Measurements from ENCODE around the gene NUP93. TPM values are rescaled to one million over a fixed set of nuclear protein-coding genes. Genes with fewer than 3 reads are reported as not detected.

The NUP93 gene
- total and polyA plus RNA-seq, 2 experiments from 2014 or later = 139 to 187 TPM

DNA sequence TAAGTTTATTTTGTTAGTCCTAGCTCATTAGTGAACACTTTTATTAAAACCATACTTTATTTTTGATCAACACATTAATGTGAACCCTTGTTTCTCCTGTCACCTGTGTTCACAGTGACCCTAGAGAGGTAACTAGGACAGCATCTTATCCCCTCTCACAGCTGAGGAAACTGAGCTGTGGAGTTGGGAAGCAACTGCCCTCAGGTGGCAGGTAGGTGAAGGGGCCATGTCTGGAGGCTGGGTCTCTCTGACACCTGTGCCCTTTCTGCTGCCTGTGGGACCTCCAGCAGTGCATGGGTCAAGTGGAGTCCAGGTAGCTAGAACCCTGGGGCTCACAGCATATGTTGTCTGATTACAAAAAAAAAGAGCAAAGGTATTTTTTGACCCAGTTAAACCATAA is 112.2 kb downstream of the NUP93 start (continued):
- TF ChIP-seq, protein P1, sequence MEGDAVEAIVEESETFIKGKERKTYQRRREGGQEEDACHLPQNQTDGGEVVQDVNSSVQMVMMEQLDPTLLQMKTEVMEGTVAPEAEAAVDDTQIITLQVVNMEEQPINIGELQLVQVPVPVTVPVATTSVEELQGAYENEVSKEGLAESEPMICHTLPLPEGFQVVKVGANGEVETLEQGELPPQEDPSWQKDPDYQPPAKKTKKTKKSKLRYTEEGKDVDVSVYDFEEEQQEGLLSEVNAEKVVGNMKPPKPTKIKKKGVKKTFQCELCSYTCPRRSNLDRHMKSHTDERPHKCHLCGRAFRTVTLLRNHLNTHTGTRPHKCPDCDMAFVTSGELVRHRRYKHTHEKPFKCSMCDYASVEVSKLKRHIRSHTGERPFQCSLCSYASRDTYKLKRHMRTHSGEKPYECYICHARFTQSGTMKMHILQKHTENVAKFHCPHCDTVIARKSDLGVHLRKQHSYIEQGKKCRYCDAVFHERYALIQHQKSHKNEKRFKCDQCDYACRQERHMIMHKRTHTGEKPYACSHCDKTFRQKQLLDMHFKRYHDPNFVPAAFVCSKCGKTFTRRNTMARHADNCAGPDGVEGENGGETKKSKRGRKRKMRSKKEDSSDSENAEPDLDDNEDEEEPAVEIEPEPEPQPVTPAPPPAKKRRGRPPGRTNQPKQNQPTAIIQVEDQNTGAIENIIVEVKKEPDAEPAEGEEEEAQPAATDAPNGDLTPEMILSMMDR (conservative IDR thresholded peaks at IDR 0.05; ENCODE audit: low read depth in 2 of 2) = peak in 1 of 2 experiments; percentile 15; a peak in 1 of 4 replicates

DNA sequence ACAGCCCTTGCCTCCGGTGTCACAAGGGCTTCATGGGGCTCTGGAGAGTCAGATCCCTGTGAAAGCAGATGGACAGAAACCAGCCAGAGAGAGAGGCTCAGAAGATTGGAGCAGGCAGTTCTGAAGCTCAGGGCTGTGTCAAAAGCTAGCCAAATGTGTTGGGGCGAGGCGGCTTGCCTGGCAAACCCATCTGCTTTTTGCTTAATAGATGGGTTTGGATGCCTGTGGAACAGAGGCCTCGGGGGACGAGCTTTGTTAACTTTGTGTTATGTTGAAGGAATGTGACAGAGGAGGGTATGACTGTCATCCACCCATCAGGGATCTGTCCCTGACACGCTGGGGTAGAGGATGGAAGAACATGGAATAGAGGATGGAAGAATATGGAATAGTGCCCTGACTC is 114.1 kb downstream of the NUP93 start:
- H3K27ac ChIP-seq (ENCODE audit: low read depth) = no peak overlapping the region

More for the DNA sequence above, 114.1 kb downstream of the NUP93 start:
- Mint-ChIP-seq H3K27ac (no peak overlapping the region), H3K27me3 (ENCODE audit: insufficient read depth, low read depth, poor library complexity) (peaks cover 7% of the 10 kb centered on the region), H3K36me3 (ENCODE audit: low read depth) (peaks cover 59% of the 10 kb centered on the region), H3K9me3 (no peaks in the 10 kb centered on the region), H3K4me3 (no peak overlapping the region), H3K4me1 (peaks cover 12% of the 10 kb centered on the region; the same call in 2 of the 3 replicates)
- no peak overlapping the region for H3K4me2 ChIP-seq
- H3K9me2 ChIP-seq (ENCODE audit: insufficient read depth) = no peaks in the 10 kb centered on the region
- no peaks in the 10 kb centered on the region for H3F3A ChIP-seq (replicated peaks; ENCODE audit: low read depth)
- DNase-seq (ENCODE audit: low spot score) = no peak
- H3K4me1 ChIP-seq (ENCODE audit: insufficient read depth) = peaks cover 5% of the 10 kb centered on the region
- H3K27me3 ChIP-seq (ENCODE audit: insufficient read depth) = no peaks in the 10 kb centered on the region
- no peak for ATAC-seq
- H3K36me3 ChIP-seq (ENCODE audit: insufficient read depth) = peaks cover 15% of the 10 kb centered on the region; the same call in 1 of the 2 replicates
- H3K79me2 ChIP-seq (replicated peaks; ENCODE audit: insufficient read depth) = no peaks in the 10 kb centered on the region
- TF ChIP-seq CREB1 (CRISPR knock-in tag; IDR thresholded peaks at IDR 0.05; ENCODE audit: low read depth) (no peak), POLR2AphosphoS5 (IDR thresholded peaks at IDR 0.05; ENCODE audit: low read depth) (no peak), JUNB (IDR thresholded peaks at IDR 0.05; ENCODE audit: unreplicated experiment) (no peak), ZNF114 (CRISPR knock-in tag; IDR thresholded peaks at IDR 0.05) (no peak), ZNF331 (CRISPR knock-in tag; IDR thresholded peaks at IDR 0.05; ENCODE audit: low read depth) (no peak), EZH2 (IDR thresholded peaks at IDR 0.05; ENCODE audit: low read depth, unreplicated experiment) (no peak)
- TF ChIP-seq, protein P2, sequence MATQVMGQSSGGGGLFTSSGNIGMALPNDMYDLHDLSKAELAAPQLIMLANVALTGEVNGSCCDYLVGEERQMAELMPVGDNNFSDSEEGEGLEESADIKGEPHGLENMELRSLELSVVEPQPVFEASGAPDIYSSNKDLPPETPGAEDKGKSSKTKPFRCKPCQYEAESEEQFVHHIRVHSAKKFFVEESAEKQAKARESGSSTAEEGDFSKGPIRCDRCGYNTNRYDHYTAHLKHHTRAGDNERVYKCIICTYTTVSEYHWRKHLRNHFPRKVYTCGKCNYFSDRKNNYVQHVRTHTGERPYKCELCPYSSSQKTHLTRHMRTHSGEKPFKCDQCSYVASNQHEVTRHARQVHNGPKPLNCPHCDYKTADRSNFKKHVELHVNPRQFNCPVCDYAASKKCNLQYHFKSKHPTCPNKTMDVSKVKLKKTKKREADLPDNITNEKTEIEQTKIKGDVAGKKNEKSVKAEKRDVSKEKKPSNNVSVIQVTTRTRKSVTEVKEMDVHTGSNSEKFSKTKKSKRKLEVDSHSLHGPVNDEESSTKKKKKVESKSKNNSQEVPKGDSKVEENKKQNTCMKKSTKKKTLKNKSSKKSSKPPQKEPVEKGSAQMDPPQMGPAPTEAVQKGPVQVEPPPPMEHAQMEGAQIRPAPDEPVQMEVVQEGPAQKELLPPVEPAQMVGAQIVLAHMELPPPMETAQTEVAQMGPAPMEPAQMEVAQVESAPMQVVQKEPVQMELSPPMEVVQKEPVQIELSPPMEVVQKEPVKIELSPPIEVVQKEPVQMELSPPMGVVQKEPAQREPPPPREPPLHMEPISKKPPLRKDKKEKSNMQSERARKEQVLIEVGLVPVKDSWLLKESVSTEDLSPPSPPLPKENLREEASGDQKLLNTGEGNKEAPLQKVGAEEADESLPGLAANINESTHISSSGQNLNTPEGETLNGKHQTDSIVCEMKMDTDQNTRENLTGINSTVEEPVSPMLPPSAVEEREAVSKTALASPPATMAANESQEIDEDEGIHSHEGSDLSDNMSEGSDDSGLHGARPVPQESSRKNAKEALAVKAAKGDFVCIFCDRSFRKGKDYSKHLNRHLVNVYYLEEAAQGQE (IDR thresholded peaks at IDR 0.05; ENCODE audit: unreplicated experiment) = no peak
- no peak overlapping the region for H3K4me3 ChIP-seq
- no peaks in the 10 kb centered on the region; the same call in 1 of the 2 replicates for H4K20me1 ChIP-seq (replicated peaks; ENCODE audit: insufficient read depth)
- no peak overlapping the region for H2AFZ ChIP-seq

Data from GM23338 (cell line).